Sigmoid colon (tissue), 3 donors: ENCODE results near the gene CT45A10.
"Not testable (repeated sequence)": the region's sequence is repeated elsewhere in the genome, so short reads cannot be mapped to it uniquely, and the experiment has no call there.

Experiments
- POLR2A ChIP-seq, 2 donors: fragments of 450-650 bp; IDR thresholded peaks; one replicate each; pipeline ENCODE4 v1.6.1; 2016; ENCODE audit warnings: antibody characterized with exemption in 2 of 2, mild to moderate bottlenecking in 2 of 2, moderate library complexity in 2 of 2
- TF ChIP-seq, protein P1 (sequence below), 4 experiments: fragments of 450-650 bp in 3 of 4; fragments of 200-600 bp in 1 of 4; IDR thresholded peaks; one replicate each; pipeline ENCODE4 v1.5.1; 2016 to 2019; ENCODE audit warnings: antibody characterized with exemption in 4 of 4, mild to moderate bottlenecking in 3 of 4, moderate library complexity in 2 of 4

DNA sequence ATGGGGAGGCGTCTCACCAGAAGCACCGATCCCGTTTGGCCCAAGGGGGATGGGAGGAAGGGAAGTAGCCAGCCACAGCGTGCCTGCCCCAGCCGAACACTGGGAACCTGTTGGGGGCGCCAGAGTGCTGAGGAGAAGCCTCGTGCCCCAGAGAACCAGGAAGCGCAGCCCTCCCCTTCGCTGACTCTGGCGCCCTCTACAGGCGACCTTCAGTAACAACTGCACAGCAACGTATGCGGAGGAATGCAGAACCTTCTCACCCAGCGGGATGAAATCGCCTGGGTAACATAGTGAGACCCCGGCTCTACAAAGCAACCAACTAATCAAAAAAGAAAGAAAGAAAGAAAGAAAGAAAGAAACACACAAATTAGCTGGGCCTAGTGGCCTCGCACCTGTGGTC, 21.5 kb downstream of the CT45A10 start, which contains the start of gene CT45A9:
- TF ChIP-seq, protein P1, sequence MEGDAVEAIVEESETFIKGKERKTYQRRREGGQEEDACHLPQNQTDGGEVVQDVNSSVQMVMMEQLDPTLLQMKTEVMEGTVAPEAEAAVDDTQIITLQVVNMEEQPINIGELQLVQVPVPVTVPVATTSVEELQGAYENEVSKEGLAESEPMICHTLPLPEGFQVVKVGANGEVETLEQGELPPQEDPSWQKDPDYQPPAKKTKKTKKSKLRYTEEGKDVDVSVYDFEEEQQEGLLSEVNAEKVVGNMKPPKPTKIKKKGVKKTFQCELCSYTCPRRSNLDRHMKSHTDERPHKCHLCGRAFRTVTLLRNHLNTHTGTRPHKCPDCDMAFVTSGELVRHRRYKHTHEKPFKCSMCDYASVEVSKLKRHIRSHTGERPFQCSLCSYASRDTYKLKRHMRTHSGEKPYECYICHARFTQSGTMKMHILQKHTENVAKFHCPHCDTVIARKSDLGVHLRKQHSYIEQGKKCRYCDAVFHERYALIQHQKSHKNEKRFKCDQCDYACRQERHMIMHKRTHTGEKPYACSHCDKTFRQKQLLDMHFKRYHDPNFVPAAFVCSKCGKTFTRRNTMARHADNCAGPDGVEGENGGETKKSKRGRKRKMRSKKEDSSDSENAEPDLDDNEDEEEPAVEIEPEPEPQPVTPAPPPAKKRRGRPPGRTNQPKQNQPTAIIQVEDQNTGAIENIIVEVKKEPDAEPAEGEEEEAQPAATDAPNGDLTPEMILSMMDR (IDR thresholded peaks at IDR 0.05) = not testable (repeated sequence)
- not testable (repeated sequence) for TF ChIP-seq POLR2A (IDR thresholded peaks at IDR 0.05)
